ENCODE results near the gene OR9A2.

OR9A2 gene

DNA sequence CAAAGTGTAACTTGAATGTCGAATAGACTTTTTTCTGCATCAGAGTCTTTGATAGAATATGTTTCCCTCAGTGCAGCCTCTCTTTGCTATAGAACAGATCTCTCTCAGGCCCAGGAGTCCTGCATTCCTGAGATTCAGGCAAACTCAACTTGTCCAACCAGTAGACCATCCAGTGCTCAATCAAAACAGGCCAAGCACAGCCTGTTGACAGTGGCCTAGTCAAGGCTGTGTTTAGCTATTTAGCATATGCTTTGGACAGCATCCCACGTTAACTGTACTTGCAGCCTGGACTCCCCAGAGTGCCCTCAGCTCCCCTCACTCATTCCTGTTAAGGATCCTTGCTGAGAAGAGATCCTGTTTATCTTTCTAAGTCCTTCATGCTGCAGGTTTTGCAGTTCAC is 41.5 kb upstream of the OR9A2 start:
- no peaks in the 10 kb centered on the region for H3K79me2 ChIP-seq (ENCODE audit: low read length)

DNA sequence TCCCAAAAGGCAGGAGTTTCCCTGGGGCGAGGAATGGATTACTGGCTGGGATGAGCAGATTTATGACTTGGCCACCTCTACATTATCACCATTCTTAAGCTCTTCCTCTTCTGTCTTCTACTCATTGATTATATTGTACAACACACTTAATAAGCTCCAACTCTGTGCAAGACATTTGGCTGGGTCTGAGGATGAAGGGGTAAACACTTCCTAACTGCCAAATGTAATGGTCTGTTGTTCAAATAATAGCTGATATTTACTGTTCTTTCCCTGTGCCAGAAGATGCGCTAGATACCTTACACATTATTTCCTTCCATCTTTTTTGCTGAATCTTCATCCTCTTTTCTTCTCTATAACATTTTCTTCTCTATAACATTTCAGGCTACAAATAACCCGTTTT is 36.8 kb upstream of the OR9A2 start:
- Histone ChIP-seq H3K36me3 (replicated peaks; ENCODE audit: low read depth, low read length) (no peaks in the 10 kb centered on the region), H4K20me1 (ENCODE audit: insufficient read depth, low read length) (no peaks in the 10 kb centered on the region), H3K4me1 (ENCODE audit: low read length) (no peaks in the 10 kb centered on the region), H3K27ac (ENCODE audit: low read length) (no peak overlapping the region), H3K27me3 (ENCODE audit: low read depth, low read length) (no peaks in the 10 kb centered on the region), H3K79me2 (ENCODE audit: low read length) (no peaks in the 10 kb centered on the region), H3K9me3 (ENCODE audit: insufficient read depth, low read length) (no peaks in the 10 kb centered on the region), H3K9ac (ENCODE audit: low read length) (no peak overlapping the region), H3K4me3 (ENCODE audit: low read length) (no peak overlapping the region), H2AFZ (ENCODE audit: low read depth, low read length) (no peak overlapping the region), H3K4me2 (ENCODE audit: low read length) (no peak overlapping the region)
- TF ChIP-seq, protein P1, sequence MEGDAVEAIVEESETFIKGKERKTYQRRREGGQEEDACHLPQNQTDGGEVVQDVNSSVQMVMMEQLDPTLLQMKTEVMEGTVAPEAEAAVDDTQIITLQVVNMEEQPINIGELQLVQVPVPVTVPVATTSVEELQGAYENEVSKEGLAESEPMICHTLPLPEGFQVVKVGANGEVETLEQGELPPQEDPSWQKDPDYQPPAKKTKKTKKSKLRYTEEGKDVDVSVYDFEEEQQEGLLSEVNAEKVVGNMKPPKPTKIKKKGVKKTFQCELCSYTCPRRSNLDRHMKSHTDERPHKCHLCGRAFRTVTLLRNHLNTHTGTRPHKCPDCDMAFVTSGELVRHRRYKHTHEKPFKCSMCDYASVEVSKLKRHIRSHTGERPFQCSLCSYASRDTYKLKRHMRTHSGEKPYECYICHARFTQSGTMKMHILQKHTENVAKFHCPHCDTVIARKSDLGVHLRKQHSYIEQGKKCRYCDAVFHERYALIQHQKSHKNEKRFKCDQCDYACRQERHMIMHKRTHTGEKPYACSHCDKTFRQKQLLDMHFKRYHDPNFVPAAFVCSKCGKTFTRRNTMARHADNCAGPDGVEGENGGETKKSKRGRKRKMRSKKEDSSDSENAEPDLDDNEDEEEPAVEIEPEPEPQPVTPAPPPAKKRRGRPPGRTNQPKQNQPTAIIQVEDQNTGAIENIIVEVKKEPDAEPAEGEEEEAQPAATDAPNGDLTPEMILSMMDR (IDR thresholded peaks at IDR 0.05; ENCODE audit: low read depth, low read length): no peak
- no peak for TF ChIP-seq EZH2phosphoT487 (IDR thresholded peaks at IDR 0.05; ENCODE audit: low read depth)

More for the DNA sequence above, 41.5 kb upstream of the OR9A2 start:
- Histone ChIP-seq H3K27me3 (ENCODE audit: low read depth, low read length) (0 out of 2 replicates have a peak, but pooled peaks cover 4% of the 10 kb centered on the region), H2AFZ (ENCODE audit: low read depth, low read length) (no peak overlapping the region), H3K9me3 (ENCODE audit: insufficient read depth, low read length) (no peaks in the 10 kb centered on the region), H3K4me1 (ENCODE audit: low read length) (no peaks in the 10 kb centered on the region), H3K4me2 (ENCODE audit: low read length) (no peak overlapping the region), H4K20me1 (ENCODE audit: insufficient read depth, low read length) (no peaks in the 10 kb centered on the region), H3K27ac (ENCODE audit: low read length) (no peak overlapping the region), H3K36me3 (replicated peaks; ENCODE audit: low read depth, low read length) (no peaks in the 10 kb centered on the region), H3K4me3 (ENCODE audit: low read length) (no peak overlapping the region), H3K9ac (ENCODE audit: low read length) (no peak overlapping the region)
- TF ChIP-seq, protein P1 (IDR thresholded peaks at IDR 0.05; ENCODE audit: low read depth, low read length): no peak
- TF ChIP-seq EZH2phosphoT487 (IDR thresholded peaks at IDR 0.05; ENCODE audit: low read depth): no peak

DNA sequence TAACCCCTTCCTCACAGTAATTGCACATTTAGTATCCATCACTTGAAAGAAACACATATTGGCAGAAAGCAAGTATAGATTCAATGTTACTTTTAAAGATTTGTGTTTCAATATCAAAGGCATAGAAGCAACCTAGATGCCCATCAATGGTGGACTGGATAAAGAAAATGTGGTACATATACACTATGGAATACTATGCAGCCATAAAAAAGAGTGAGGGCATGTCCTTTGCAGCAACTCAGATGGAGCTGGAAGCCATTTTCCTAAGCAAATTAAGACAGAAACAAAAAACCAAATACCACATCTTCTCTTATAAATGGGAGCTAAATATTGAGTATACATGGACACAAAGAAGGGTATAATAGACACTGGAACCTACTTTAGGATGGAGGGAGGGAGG is 28.8 kb upstream of the OR9A2 start:
- H3K79me2 ChIP-seq (ENCODE audit: low read length): no peaks in the 10 kb centered on the region
- no peak overlapping the region for H3K4me2 ChIP-seq (ENCODE audit: low read length)
- no peak overlapping the region for H3K9ac ChIP-seq (ENCODE audit: low read length)
- H3K4me1 ChIP-seq (ENCODE audit: low read length): no peaks in the 10 kb centered on the region
- no peak for TF ChIP-seq EZH2phosphoT487 (IDR thresholded peaks at IDR 0.05; ENCODE audit: low read depth)
- TF ChIP-seq, protein P1 (IDR thresholded peaks at IDR 0.05; ENCODE audit: low read depth, low read length): no peak
- H3K36me3 ChIP-seq (replicated peaks; ENCODE audit: low read depth, low read length): no peaks in the 10 kb centered on the region
- no peaks in the 10 kb centered on the region for H4K20me1 ChIP-seq (ENCODE audit: insufficient read depth, low read length)
- no peak overlapping the region for H3K4me3 ChIP-seq (ENCODE audit: low read length)
- H3K9me3 ChIP-seq (ENCODE audit: insufficient read depth, low read length): no peaks in the 10 kb centered on the region
- H2AFZ ChIP-seq (ENCODE audit: low read depth, low read length): no peak overlapping the region
- peaks cover 6% of the 10 kb centered on the region; the same call in 1 of the 2 replicates for H3K27me3 ChIP-seq (ENCODE audit: low read depth, low read length)
- no peak overlapping the region for H3K27ac ChIP-seq (ENCODE audit: low read length)

DNA sequence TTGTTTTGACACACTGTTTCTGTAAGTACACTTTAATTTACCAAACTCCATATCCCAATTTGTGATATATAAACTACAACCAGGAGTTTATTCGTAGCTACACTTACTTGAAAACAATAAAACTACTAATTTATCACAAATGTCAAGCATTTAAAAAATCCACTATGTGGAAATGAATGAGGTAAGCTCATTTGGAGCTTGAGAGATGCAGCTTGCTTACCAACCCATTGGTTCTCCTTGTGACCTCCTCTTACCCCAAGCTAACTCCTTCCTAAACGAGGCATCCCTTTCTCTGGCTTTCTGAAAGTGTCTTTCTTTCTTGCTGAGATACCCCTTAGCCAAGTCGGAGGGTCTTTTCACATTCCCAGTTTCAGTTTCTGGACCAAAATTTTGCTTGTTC is 27.7 kb upstream of the OR9A2 start:
- H3K4me1 ChIP-seq (ENCODE audit: low read length): peaks cover under 1% of the 10 kb centered on the region; the same call in 1 of the 2 replicates
- peaks cover 6% of the 10 kb centered on the region; the same call in 1 of the 2 replicates for H3K27me3 ChIP-seq (ENCODE audit: low read depth, low read length)
- TF ChIP-seq EZH2phosphoT487 (IDR thresholded peaks at IDR 0.05; ENCODE audit: low read depth): no peak
- TF ChIP-seq, protein P1 (IDR thresholded peaks at IDR 0.05; ENCODE audit: low read depth, low read length): no peak
- no peak overlapping the region for H3K27ac ChIP-seq (ENCODE audit: low read length)
- H3K36me3 ChIP-seq (replicated peaks; ENCODE audit: low read depth, low read length): no peaks in the 10 kb centered on the region
- H3K4me2 ChIP-seq (ENCODE audit: low read length): no peak overlapping the region
- H3K9me3 ChIP-seq (ENCODE audit: insufficient read depth, low read length): no peaks in the 10 kb centered on the region
- H3K4me3 ChIP-seq (ENCODE audit: low read length): no peak overlapping the region
- no peak overlapping the region for H2AFZ ChIP-seq (ENCODE audit: low read depth, low read length)
- H4K20me1 ChIP-seq (ENCODE audit: insufficient read depth, low read length): no peaks in the 10 kb centered on the region
- no peaks in the 10 kb centered on the region for H3K79me2 ChIP-seq (ENCODE audit: low read length)
- no peak overlapping the region for H3K9ac ChIP-seq (ENCODE audit: low read length)

Measured in OCI-LY3 (cell line).